HCT116 (cell line): Measurements from ENCODE around the gene TNPO1. TPM values are rescaled to one million over a fixed set of nuclear protein-coding genes. Genes with fewer than 3 reads are reported as not detected.

Experiments used
- ATAC-seq: fragments of 200-7000 bp; cut with Tn5 transposase; 2 replicates; pipeline ENCODE4 v1.9.1; 2020; ENCODE audit warnings: mild to moderate bottlenecking, moderate library complexity
- BruUV-seq: library from RNA; stranded (reverse); fragments of 400-500 nt; replicated peaks from 2 replicates; lab custom pipeline; 2021; lab: Mats Ljungman, UMichigan
- CTCF ChIA-PET: fragments of 300-600 bp; sonication (Branson Sonifier 250); formaldehyde crosslinking; loops from one replicate; lab custom pipeline; 2021; ENCODE audit warnings: antibody characterized with exemption; lab: Charles Lee
- POLR2A ChIA-PET: fragments of 300-600, 350-600 bp; sonication (Branson Sonifier 250); formaldehyde crosslinking; loops from one replicate; lab custom pipeline; 2021; ENCODE audit warnings: antibody characterized with exemption; lab: Charles Lee
- RAD21 ChIA-PET, 2 experiments: fragments of 300-600 bp; sonication (Branson Sonifier 250); formaldehyde crosslinking; loops; one replicate each; lab custom pipeline; 2023; ENCODE audit warnings: low total read pairs in 2 of 2; ENCODE audit not compliant: uncharacterized antibody in 2 of 2, unreplicated experiment in 2 of 2, low non-redundant PET in 1 of 2; lab: Charles Lee
- DNase-seq: peaks from one replicate; pipeline ENCODE4 v3.0.0-alpha.2; 2010; ENCODE audit warnings: low read depth, low spot score
- H2AFZ ChIP-seq: fragments of 200-600 bp; shearing (Covaris generic), sonication (generic); 2 replicates; pipeline ENCODE4 v1.6.1; 2017; ENCODE audit warnings: low read depth, mixed run types, mixed read lengths, antibody characterized with exemption, low read length; ENCODE audit not compliant: poor library complexity, severe bottlenecking
- H3K27ac ChIP-seq: 2 replicates; pipeline ENCODE4 v1.5.1; 2012; ENCODE audit warnings: low read depth, low read length
- H3K27me3 ChIP-seq: fragments of 200-600 bp; sonication (generic); 2 replicates; pipeline ENCODE4 v1.6.1; 2016; ENCODE audit warnings: mixed run types, low read length, mixed read lengths; ENCODE audit not compliant: insufficient read depth
- H3K36me3 ChIP-seq, 2 experiments: fragments of 200-500 bp in 1 of 2; fragments of 200-600 bp in 1 of 2; sonication (Bioruptor generic) in 1 of 2; sonication (generic) in 1 of 2; 2 replicates each; pipeline versions ENCODE4 v1.5.1 to v1.6.1; 2014 to 2016; ENCODE audit warnings: low read length in 2 of 2, inconsistent platforms in 1 of 2, mixed read lengths in 1 of 2, mixed run types in 1 of 2; ENCODE audit not compliant: insufficient read depth in 2 of 2, control insufficient read depth in 1 of 2
- H3K4me1 ChIP-seq, 2 experiments: fragments of 200-600 bp in 1 of 2; sonication (generic) in 1 of 2; 2 replicates each; pipeline versions ENCODE4 v1.5.1 to v1.6.1; 2012 to 2017; ENCODE audit warnings: low read length in 2 of 2, inconsistent platforms in 1 of 2, mild to moderate bottlenecking in 1 of 2, mixed read lengths in 1 of 2, mixed run types in 1 of 2, moderate library complexity in 1 of 2; ENCODE audit not compliant: insufficient read depth in 2 of 2, control insufficient read depth in 1 of 2
- H3K4me2 ChIP-seq: fragments of 200-600 bp; sonication (generic); 2 replicates; pipeline ENCODE4 v1.6.1; 2017; ENCODE audit warnings: mixed run types, low read length, mixed read lengths
- H3K4me3 ChIP-seq, 2 experiments: fragments of 200-600 bp in 1 of 2; sonication (generic) in 1 of 2; replicated peaks in 1 of 2; 2 replicates each; pipeline ENCODE4 v1.5.1; 2011 to 2016; ENCODE audit warnings: low read length in 2 of 2, control low read depth in 1 of 2, low read depth in 1 of 2, mild to moderate bottlenecking in 1 of 2, mixed read lengths in 1 of 2, mixed run types in 1 of 2
- H3K79me2 ChIP-seq: fragments of 200-600 bp; sonication (generic); 2 replicates; pipeline ENCODE4 v1.6.1; 2017; ENCODE audit warnings: mild to moderate bottlenecking, mixed run types, low read length, moderate library complexity, mixed read lengths; ENCODE audit not compliant: insufficient read depth
- H3K9ac ChIP-seq: fragments of 200-600 bp; sonication (generic); 2 replicates; pipeline ENCODE4 v1.6.1; 2016; ENCODE audit warnings: low read length, mixed read lengths
- H3K9me2 ChIP-seq: fragments of 200-600 bp; sonication (generic), shearing (Covaris generic); 2 replicates; pipeline ENCODE4 v1.6.1; 2017; ENCODE audit warnings: mixed run types, mild to moderate bottlenecking, moderate library complexity; ENCODE audit not compliant: insufficient read depth
- H3K9me3 ChIP-seq, 2 experiments: fragments of 200-500 bp in 1 of 2; fragments of 200-600 bp in 1 of 2; sonication (Bioruptor generic) in 1 of 2; sonication (generic) in 1 of 2; 2 replicates each; pipeline ENCODE4 v1.6.1; 2014 to 2017; ENCODE audit warnings: low read length in 2 of 2, mixed read lengths in 2 of 2, inconsistent platforms in 1 of 2, low read depth in 1 of 2, mild to moderate bottlenecking in 1 of 2, mixed run types in 1 of 2, moderate library complexity in 1 of 2; ENCODE audit not compliant: control insufficient read depth in 1 of 2, insufficient read depth in 1 of 2
- H4K20me1 ChIP-seq: fragments of 200-600 bp; sonication (generic), shearing (Covaris generic); 2 replicates; pipeline ENCODE4 v1.6.1; 2017; ENCODE audit warnings: mixed run types, mild to moderate bottlenecking, moderate library complexity; ENCODE audit not compliant: insufficient read depth
- ATF3 ChIP-seq: IDR thresholded peaks from 2 replicates; pipeline ENCODE4 v1.6.1; 2012
- CBX3 ChIP-seq: IDR thresholded peaks from 2 replicates; pipeline ENCODE4 v1.6.1; 2012; ENCODE audit warnings: low read depth
- CEBPB ChIP-seq: IDR thresholded peaks from 2 replicates; pipeline ENCODE4 v1.6.1; 2012; ENCODE audit warnings: low read depth
- CTCF ChIP-seq, 3 experiments: fragments of 200-600 bp in 1 of 3; sonication (generic) in 1 of 3; IDR thresholded peaks in 2 of 3; conservative IDR thresholded peaks in 1 of 3; 2 replicates each; pipeline ENCODE4 v1.5.1; 2012 to 2017; ENCODE audit warnings: low read depth in 2 of 3, low read length in 2 of 3, antibody characterized with exemption in 1 of 3, borderline replicate concordance in 1 of 3, control low read depth in 1 of 3, mild to moderate bottlenecking in 1 of 3, mixed read lengths in 1 of 3, mixed run types in 1 of 3, moderate library complexity in 1 of 3; ENCODE audit not compliant: insufficient read depth in 1 of 3
- EGR1 ChIP-seq: IDR thresholded peaks from 2 replicates; pipeline ENCODE4 v1.6.1; 2012; ENCODE audit warnings: low read depth
- ELF1 ChIP-seq: IDR thresholded peaks from 2 replicates; pipeline ENCODE4 v1.6.1; 2012; ENCODE audit warnings: low read depth, borderline replicate concordance
- EZH2 ChIP-seq: fragments of 200-600 bp; sonication (generic); IDR thresholded peaks from 2 replicates; pipeline ENCODE4 v1.6.1; 2017; ENCODE audit warnings: antibody characterized with exemption, mixed run types
- POLR2A ChIP-seq: IDR thresholded peaks from 2 replicates; pipeline ENCODE4 v1.7.0; 2011; ENCODE audit warnings: borderline replicate concordance; ENCODE audit not compliant: insufficient read depth, insufficient read length; ENCODE audit errors: extremely low read depth
- POLR2AphosphoS5 ChIP-seq: IDR thresholded peaks from 2 replicates; pipeline ENCODE4 v1.6.1; 2011; ENCODE audit warnings: mild to moderate bottlenecking, low read depth, low read length, moderate library complexity
- RAD21 ChIP-seq: IDR thresholded peaks from 2 replicates; pipeline ENCODE4 v1.6.1; 2012; ENCODE audit warnings: low read depth, mild to moderate bottlenecking
- SIN3A ChIP-seq: IDR thresholded peaks from 2 replicates; pipeline ENCODE4 v1.6.1; 2012; ENCODE audit warnings: low read depth
- SP1 ChIP-seq: IDR thresholded peaks from 2 replicates; pipeline ENCODE4 v1.6.1; 2012; ENCODE audit warnings: low read depth
- SRF ChIP-seq: IDR thresholded peaks from 2 replicates; pipeline ENCODE4 v1.6.1; 2012; ENCODE audit warnings: low read depth
- YY1 ChIP-seq: IDR thresholded peaks from 2 replicates; pipeline ENCODE4 v1.6.1; 2011; ENCODE audit warnings: low read length, low read depth, moderate library complexity, mild to moderate bottlenecking; ENCODE audit not compliant: insufficient replicate concordance; ENCODE audit errors: extremely low read depth
- ZBTB33 ChIP-seq: IDR thresholded peaks from 2 replicates; pipeline ENCODE4 v1.6.1; 2011; ENCODE audit warnings: mild to moderate bottlenecking, low read length, moderate library complexity; ENCODE audit not compliant: insufficient replicate concordance; ENCODE audit errors: extremely low read depth
- ZFX ChIP-seq: fragments of 450-650 bp; IDR thresholded peaks from 2 replicates; pipeline ENCODE4 v1.6.1; 2017
- ZNF274 ChIP-seq: fragments of 200-500 bp; sonication (Bioruptor generic); IDR thresholded peaks from 2 replicates; pipeline ENCODE4 v1.6.1; 2014; ENCODE audit warnings: mild to moderate bottlenecking, low read depth, low read length, inconsistent platforms
- intact Hi-C: fragments of 100-400 bp; cut with micrococcal nuclease; formaldehyde crosslinking; loops from 2 replicates; pipeline ENCODE4 v1.10.0; 2022
- total RNA-seq: library from RNA; stranded (reverse); gene quantifications from one replicate; pipeline ENCODE4 v1.2.1, GENCODE V29; 2021; ENCODE audit not compliant: unreplicated experiment
- TF ChIP-seq, protein P1 (sequence below): IDR thresholded peaks from 2 replicates; pipeline ENCODE4 v1.6.1; 2012; ENCODE audit warnings: low read depth
- TF ChIP-seq, protein P2 (sequence below): IDR thresholded peaks from 2 replicates; pipeline ENCODE4 v1.6.1; 2012

Gene TNPO1
- total RNA-seq, 1 experiment from 2014 or later: 104 TPM

DNA sequence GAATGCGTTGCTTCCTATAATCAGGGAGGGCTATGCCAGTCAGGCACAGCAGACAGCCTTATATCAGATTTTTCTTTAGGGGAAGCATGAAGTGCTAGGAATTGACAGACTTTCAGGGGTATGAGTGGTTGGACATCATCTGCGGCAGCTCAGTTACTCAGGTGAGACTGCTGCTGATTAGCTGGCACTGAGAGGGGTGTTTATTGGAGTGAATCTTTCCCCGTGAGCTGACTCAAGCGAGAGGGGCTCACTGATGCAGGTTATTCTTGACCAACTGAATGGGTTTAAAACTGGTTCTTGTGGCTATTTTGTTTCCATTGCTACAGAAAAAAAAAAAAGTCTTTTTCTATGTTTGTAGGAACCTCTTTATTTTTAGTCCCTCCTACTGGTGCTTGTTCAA, 46.2 kb upstream of the TNPO1 start:
- no peaks in the 10 kb centered on the region for H3K79me2 ChIP-seq
- POLR2A ChIA-PET: no interaction called here

More for the DNA sequence above, 46.2 kb upstream of the TNPO1 start:
- H3K4me1 ChIP-seq: no peaks in the 10 kb centered on the region
- H3K4me2 ChIP-seq: no peak overlapping the region
- no peak overlapping the region for H3K9ac ChIP-seq
- H3K27me3 ChIP-seq: no peaks in the 10 kb centered on the region
- intact Hi-C loops: no loop called here
- no peak for ATAC-seq
- DNase-seq: no peak
- no peaks in the 10 kb centered on the region for H3K9me3 ChIP-seq
- no peak overlapping the region for H3K4me3 ChIP-seq
- H3K27ac ChIP-seq: no peak overlapping the region
- no peak for TF ChIP-seq ZBTB33
- TF ChIP-seq EGR1: no peak
- TF ChIP-seq ZNF274: no peak
- no peak for TF ChIP-seq ZFX
- TF ChIP-seq SP1: no peak
- no peak for TF ChIP-seq ELF1
- no peak for TF ChIP-seq POLR2AphosphoS5
- TF ChIP-seq SRF: no peak
- TF ChIP-seq POLR2A: no peak
- no peak for TF ChIP-seq CTCF (IDR thresholded peaks at IDR 0.05 in 2 of 3, conservative IDR thresholded peaks at IDR 0.05 in 1 of 3; ENCODE audit: borderline replicate concordance in 1 of 3, insufficient read depth in 1 of 3, low read depth in 2 of 3, low read length in 2 of 3)
- no peak for TF ChIP-seq SIN3A
- TF ChIP-seq EZH2: no peak
- no peak for TF ChIP-seq RAD21
- TF ChIP-seq CEBPB: no peak
- TF ChIP-seq, protein P1, sequence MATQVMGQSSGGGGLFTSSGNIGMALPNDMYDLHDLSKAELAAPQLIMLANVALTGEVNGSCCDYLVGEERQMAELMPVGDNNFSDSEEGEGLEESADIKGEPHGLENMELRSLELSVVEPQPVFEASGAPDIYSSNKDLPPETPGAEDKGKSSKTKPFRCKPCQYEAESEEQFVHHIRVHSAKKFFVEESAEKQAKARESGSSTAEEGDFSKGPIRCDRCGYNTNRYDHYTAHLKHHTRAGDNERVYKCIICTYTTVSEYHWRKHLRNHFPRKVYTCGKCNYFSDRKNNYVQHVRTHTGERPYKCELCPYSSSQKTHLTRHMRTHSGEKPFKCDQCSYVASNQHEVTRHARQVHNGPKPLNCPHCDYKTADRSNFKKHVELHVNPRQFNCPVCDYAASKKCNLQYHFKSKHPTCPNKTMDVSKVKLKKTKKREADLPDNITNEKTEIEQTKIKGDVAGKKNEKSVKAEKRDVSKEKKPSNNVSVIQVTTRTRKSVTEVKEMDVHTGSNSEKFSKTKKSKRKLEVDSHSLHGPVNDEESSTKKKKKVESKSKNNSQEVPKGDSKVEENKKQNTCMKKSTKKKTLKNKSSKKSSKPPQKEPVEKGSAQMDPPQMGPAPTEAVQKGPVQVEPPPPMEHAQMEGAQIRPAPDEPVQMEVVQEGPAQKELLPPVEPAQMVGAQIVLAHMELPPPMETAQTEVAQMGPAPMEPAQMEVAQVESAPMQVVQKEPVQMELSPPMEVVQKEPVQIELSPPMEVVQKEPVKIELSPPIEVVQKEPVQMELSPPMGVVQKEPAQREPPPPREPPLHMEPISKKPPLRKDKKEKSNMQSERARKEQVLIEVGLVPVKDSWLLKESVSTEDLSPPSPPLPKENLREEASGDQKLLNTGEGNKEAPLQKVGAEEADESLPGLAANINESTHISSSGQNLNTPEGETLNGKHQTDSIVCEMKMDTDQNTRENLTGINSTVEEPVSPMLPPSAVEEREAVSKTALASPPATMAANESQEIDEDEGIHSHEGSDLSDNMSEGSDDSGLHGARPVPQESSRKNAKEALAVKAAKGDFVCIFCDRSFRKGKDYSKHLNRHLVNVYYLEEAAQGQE: no peak
- TF ChIP-seq ATF3: no peak
- no peak for TF ChIP-seq YY1
- TF ChIP-seq, protein P2, sequence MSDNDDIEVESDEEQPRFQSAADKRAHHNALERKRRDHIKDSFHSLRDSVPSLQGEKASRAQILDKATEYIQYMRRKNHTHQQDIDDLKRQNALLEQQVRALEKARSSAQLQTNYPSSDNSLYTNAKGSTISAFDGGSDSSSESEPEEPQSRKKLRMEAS: no peak
- no peak for TF ChIP-seq CBX3
- H2AFZ ChIP-seq: no peak overlapping the region
- ChIA-PET RAD21 (no interaction called here), CTCF (no interaction called here)
- no peaks in the 10 kb centered on the region for H3K36me3 ChIP-seq
- no TSS peak for BruUV-seq
- no peaks in the 10 kb centered on the region for H3K9me2 ChIP-seq
- H4K20me1 ChIP-seq: no peaks in the 10 kb centered on the region
